GM18868 (cell line): ENCODE measurements around the gene BBS9.
A peak's percentile ranks its signal among the peaks of the same experiment; 100 is the strongest.
"Not testable (repeated sequence)": the region's sequence is repeated elsewhere in the genome, so short reads cannot be mapped to it uniquely, and the experiment has no call there.

Experiments used
- ATAC-seq: cut with Tn5 transposase; IDR thresholded peaks from one replicate; pipeline ENCODE4 v1.9.1; 2021; ENCODE audit warnings: mild to moderate bottlenecking, moderate library complexity; ENCODE audit not compliant: unreplicated experiment

BBS9 gene

GRCh38 chr7:33485747-33486493 is 356.6 kb downstream of the BBS9 start:
- no peak for ATAC-seq

DNA sequence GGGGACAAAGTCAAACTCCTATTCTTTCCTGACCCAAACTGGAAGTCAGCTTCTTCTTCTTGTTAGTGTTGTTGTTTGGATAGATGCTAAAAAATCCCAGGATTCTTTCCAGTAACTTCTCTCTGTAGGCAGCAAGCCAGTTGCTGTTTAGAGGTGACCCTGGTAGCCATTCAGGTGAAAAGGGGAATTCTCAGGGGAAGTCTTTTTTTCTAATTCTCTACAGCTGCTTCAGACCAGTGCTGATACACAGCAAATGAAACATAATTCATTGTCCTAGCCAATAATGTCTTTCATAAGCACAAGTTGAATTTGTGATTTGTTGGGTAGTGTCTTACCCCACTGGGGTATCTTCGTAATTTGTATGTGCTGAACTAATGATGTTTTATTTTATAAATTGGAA is 357.3 kb downstream of the BBS9 start:
- peak; percentile 56 for ATAC-seq

DNA sequence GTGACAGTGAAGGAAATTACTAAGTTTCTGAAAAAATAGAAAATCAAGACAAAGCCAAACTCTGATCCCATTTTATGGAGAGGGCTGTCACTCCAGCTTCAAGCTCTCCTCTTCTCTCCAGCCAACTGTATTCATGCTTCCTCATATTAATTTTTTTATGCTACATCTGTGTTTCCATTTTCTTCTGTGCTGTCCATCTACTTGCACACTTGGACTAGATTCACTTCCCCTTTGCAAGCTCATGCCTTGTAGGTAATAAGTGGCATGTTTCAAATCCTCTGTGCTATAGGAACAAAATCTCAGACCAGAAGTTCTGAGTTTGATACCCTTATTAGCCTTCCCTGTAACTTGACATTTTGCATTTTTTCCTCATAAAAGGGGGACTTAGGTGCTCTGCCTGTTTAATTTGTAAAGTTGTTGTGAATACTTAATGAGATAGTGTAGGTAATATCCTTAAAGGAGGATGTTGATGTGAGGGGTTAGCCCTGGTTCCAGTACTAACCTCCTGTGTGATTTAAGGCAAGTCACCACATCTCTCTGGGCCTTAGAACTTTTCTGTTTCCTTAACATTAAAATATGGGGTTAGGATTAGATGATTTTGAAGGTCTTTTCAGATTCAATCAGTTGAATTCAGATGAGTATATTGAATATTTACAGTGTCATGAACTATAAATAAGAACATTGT is 358.8 kb downstream of the BBS9 start:
- ATAC-seq = peak; percentile 92

GRCh38 chr7:33494474-33494873 is 365.1 kb downstream of the BBS9 start:
- ATAC-seq = no peak

DNA sequence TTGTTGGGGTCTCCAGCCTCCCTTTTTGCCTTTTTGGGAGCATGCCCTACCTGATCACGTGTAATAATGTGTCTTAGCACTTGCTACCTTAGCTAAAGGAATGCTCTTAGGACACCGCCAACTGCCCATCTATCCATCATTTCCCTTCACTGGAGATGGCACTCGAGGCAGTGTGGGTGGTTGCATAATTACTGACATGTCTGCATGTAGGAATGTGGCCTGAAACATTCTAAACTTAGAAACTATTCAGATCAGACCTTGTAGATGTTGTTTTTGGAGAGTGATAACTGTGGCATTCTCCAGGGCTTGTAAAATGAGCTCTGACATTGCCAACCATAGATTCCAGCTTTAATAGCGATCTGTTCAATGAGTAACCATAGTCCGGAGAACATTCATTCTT is 365.8 kb downstream of the BBS9 start:
- ATAC-seq = no peak

DNA sequence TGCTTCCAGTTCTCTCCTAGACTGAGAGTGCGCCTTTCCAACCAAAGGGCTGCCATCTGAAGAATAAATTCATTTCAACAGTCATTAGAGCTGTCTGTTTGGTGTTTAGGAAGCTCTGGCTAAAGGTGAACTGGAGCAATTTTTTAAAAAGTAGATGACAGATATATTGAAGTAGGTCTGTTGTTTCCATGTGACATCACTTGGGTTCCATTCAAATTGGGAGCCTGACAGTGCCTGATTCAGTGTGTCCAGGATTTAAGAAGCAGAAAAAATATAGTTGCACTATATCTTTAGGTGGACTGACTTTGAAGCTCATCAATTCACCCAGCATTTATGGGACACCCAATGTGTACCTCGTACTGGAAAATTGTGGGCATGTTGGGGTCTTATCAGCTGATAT is 367.7 kb downstream of the BBS9 start:
- ATAC-seq = no peak

DNA sequence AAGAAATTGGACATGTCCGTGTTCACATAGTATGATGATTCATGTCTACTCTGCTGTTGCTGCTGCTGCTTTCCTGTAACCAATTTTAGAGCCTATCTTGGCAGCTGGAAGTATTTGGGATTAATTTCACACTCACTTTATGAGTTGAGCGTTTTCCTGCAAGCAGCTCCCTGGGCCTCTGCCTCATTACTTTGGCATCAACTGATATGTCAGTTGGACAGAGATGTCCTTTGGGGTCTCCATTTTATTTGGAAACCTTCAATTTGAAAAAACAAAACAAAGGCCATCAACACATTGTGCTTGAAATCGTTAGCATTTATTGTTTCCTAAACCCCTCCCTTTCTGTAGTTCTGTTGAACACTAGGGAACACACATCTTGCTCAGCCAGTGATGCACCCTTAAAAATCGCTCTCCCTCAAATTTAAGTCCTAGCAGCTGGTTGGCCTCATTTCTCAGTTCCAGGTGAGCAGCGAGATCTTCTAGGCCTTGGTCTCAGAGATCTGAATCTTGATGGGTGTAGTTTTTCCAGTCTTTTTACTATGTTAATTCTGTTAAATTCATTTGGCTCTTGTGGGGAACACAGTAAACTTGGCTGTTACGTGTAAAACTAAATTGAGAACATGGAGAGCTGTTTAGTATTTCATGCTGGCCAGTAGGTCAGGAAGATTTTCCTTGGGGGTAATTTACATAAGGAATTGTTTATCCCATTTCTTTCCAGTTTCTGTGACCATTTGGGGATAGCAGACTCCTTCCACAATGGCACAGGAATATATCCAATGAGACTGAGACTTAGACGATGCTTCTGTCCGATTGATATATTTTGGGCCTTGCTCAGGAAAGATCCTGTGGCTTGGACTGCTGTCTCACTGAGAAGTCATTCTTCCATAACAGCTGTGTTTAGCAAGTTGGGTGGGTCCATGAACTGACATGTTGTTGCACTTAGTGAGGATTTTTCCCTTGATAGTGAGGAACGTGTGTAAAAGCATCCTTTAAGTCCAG is 371.6 kb downstream of the BBS9 start:
- ATAC-seq = no peak

DNA sequence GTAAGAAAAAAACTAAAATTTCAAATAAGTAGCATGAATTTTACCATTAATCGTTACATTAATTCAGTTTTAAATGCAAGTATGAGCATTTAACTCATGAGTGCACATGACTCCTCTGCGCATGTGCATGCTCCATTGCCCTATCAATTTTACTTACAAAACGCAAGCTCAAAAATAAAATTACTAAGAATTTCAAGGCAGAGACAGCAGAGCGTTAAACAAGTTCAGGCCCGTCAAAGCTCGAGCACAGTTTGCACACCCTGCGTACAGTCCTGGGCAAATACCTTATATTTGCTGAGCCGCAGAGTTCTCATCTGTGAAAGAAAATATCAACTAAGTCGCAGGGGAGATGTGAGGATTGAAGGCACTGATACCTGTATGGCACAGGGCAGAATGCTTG is 373.6 kb downstream of the BBS9 start:
- no peak for ATAC-seq

DNA sequence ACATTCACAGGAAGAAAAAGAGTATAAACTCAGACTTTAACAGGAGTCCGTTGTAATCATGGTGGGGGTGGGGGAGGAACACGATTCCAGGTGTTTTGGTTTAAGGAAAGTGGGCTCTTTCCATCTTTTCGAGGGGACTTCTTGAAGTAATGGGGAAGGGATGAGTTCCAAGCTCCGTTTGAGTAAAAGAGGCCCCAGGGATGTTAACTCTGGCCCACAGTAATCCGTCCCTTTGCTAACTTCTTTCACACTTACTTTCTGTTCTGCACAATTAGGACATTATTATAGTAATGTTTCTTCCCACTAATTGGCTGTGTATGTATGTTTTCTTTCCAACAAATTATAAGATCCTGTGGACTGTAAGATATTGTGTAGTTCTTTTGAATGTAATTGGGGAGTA is 374.4 kb downstream of the BBS9 start:
- ATAC-seq = no peak

- no peak for ATAC-seq
These were observed 374.9 kb downstream of the BBS9 start for GRCh38 chr7:33504266-33504665.

- no peak for ATAC-seq
These were observed 379.8 kb downstream of the BBS9 start for GRCh38 chr7:33509206-33509605.

DNA sequence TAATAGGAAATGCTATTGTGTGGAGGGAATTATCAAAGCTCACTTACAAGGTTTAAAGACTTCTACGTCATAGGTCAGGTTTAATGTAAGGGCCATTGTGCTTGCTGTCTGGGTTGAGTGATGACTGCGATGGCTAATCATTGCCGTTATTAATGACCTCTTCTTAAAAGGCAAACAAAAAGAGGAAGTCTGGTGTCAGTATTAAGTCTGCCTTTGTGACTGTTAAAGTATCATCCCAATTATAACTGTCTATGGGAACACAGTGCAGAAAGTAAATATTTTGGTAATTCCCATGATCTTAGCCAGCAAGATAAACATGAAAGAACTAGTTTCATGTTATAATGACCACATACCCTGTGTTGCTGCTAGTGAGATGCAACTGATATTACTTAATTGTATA is 382.4 kb downstream of the BBS9 start:
- ATAC-seq = no peak

DNA sequence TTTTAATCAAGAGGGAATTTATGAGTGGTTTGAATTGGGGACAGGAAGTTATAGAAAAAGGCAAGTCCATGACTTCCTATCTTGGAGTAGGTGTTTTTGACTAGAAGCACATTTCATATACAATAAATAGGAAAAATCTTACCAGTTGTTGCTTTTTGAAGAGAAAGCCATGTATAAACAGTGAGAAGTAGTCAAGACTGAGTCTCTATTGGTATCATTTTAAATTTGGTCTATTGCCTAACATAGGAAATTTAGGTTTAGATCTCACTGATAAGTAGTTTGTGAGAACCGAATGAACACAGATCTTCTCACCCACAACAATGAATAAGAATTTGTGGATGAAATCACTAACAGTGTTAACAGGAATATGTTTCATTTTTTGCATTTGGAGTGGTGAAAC is 387.2 kb downstream of the BBS9 start:
- no peak for ATAC-seq

GRCh38 chr7:33517191-33517590 is 387.8 kb downstream of the BBS9 start:
- no peak for ATAC-seq

GRCh38 chr7:33527008-33527407 is 397.6 kb downstream of the BBS9 start:
- not testable (repeated sequence) for ATAC-seq

- ATAC-seq = not testable (repeated sequence)
These were observed 398.2 kb downstream of the BBS9 start for GRCh38 chr7:33527613-33528012.

GRCh38 chr7:33529070-33529469 is 399.7 kb downstream of the BBS9 start:
- no peak for ATAC-seq

DNA sequence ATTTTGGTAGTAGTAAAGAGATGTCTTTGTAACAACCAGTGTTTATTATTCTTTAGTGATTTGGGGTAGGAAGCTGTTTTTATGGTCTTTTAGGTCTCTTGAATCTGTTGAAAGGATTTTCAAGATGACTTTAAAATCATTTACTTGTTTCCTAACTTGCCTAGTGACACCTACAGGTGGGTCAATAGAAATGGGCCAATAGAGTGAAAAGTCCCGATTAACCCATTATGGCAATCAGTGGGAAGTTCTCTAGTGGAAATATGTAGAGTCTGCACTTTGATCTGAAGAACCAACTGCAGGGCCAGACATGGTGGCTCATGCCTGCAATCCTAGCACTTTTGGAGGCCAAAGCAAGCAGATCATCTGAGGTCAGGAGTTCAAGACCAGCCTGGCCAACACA is 401.3 kb downstream of the BBS9 start:
- ATAC-seq = no peak

GRCh38 chr7:33531888-33532287 is 402.5 kb downstream of the BBS9 start:
- no peak for ATAC-seq

- ATAC-seq = no peak
These were observed 405.5 kb downstream of the BBS9 start for GRCh38 chr7:33534833-33535232.

- ATAC-seq = no peak
These were observed 406.6 kb downstream of the BBS9 start for GRCh38 chr7:33535989-33536388.
